HepG2 (cell line): ENCODE data around the gene MICB. TPM values are rescaled to one million over a fixed set of nuclear protein-coding genes. Genes with fewer than 3 reads are reported as not detected.

Experiments
- ATAC-seq: fragments of 200-7000 bp; cut with Tn5 transposase; 3 replicates; pipeline ENCODE4 v1.9.1; 2020; ENCODE audit warnings: mild to moderate bottlenecking, moderate library complexity
- BruUV-seq: library from RNA; stranded (reverse); fragments of 400-500 nt; replicated peaks from 2 replicates; lab custom pipeline; 2021; lab: Mats Ljungman, UMichigan
- CTCF ChIA-PET: fragments of 300-600 bp; formaldehyde crosslinking; extraction: SDS; loops from one replicate; lab custom pipeline; 2021; ENCODE audit warnings: low total read pairs, inconsistent platforms, low intra/inter-chr PET ratio; lab: Yijun Ruan, JAX
- POLR2A ChIA-PET: fragments of 350-600 bp; sonication (Branson Sonifier 250); formaldehyde crosslinking; loops from one replicate; lab custom pipeline; 2020; ENCODE audit warnings: antibody characterized with exemption, inconsistent platforms; lab: Yijun Ruan, JAX
- DNase-seq: peaks from one replicate; pipeline ENCODE4 v3.0.0-alpha.2; 2015; ENCODE audit warnings: low spot score
- FAIRE-seq: peaks from 3 replicates; lab custom pipeline; 2011; peaks lifted over from hg19 to GRCh38; lab: Jason Lieb, UNC
- H2AFZ ChIP-seq: one replicate; pipeline ENCODE4 v1.6.1; 2011; ENCODE audit warnings: low read length, inconsistent platforms
- H3K27ac ChIP-seq: fragments of 300-600 bp; 3 replicates; pipeline ENCODE4 v1.8.0; 2011; ENCODE audit warnings: mixed run types, mild to moderate bottlenecking, mixed read lengths, low read length, inconsistent platforms; ENCODE audit not compliant: insufficient read depth; ENCODE audit errors: extremely low read length
- H3K27me3 ChIP-seq, 2 experiments: fragments of 200-600 bp in 1 of 2; 2 replicates in 1 of 2; 3 replicates in 1 of 2; pipeline versions ENCODE4 v1.6.0 to v1.8.0; 2011; ENCODE audit warnings: low read length in 2 of 2, mild to moderate bottlenecking in 2 of 2, moderate library complexity in 2 of 2, inconsistent platforms in 1 of 2; ENCODE audit not compliant: insufficient read depth in 2 of 2, control insufficient read depth in 1 of 2
- H3K36me3 ChIP-seq, 2 experiments: fragments of 200-600 bp in 1 of 2; replicated peaks in 1 of 2; 2 replicates in 1 of 2; 3 replicates in 1 of 2; pipeline versions ENCODE4 v1.5.1 to v1.8.0; 2011; ENCODE audit warnings: low read length in 2 of 2, inconsistent platforms in 1 of 2; ENCODE audit not compliant: insufficient read depth in 2 of 2, control insufficient read depth in 1 of 2
- H3K4me1 ChIP-seq: 2 replicates; pipeline ENCODE4 v1.5.1; 2012; ENCODE audit warnings: low read length, inconsistent platforms; ENCODE audit not compliant: insufficient read depth
- H3K4me2 ChIP-seq: 2 replicates; pipeline ENCODE4 v1.6.0; 2011; ENCODE audit warnings: low read depth, low read length, inconsistent platforms
- H3K4me3 ChIP-seq, 3 experiments: fragments of 200-600 bp in 1 of 3; sonication (generic), shearing (Covaris generic) in 1 of 3; replicated peaks in 1 of 3; 2 replicates each; pipeline ENCODE4 v1.5.1; 2011 to 2016; ENCODE audit warnings: low read length in 3 of 3, inconsistent platforms in 2 of 3, low read depth in 2 of 3, mild to moderate bottlenecking in 2 of 3, control low read depth in 1 of 3, mixed read lengths in 1 of 3; ENCODE audit not compliant: insufficient read depth in 1 of 3
- H3K79me2 ChIP-seq: one replicate; pipeline ENCODE4 v1.6.1; 2011; ENCODE audit warnings: low read length, inconsistent platforms; ENCODE audit not compliant: insufficient read depth
- H3K9ac ChIP-seq: 2 replicates; pipeline ENCODE4 v1.6.0; 2011; ENCODE audit warnings: mild to moderate bottlenecking, low read depth, low read length, inconsistent platforms; ENCODE audit not compliant: insufficient read depth
- H3K9me3 ChIP-seq: 2 replicates; pipeline ENCODE4 v1.5.1; 2012; ENCODE audit warnings: mild to moderate bottlenecking, low read length
- H4K20me1 ChIP-seq: 2 replicates; pipeline ENCODE4 v1.6.0; 2011; ENCODE audit warnings: inconsistent platforms, mild to moderate bottlenecking, low read length, moderate library complexity; ENCODE audit not compliant: insufficient read depth
- DNMT3B ChIP-seq: conservative IDR thresholded peaks from 2 replicates; pipeline ENCODE4 v1.6.1; 2016; ENCODE audit warnings: missing biosample characterization, control low read depth
- FOXK2 ChIP-seq: fragments of 450-650 bp; IDR thresholded peaks from 2 replicates; pipeline ENCODE4 v1.6.1; 2016
- KDM5B ChIP-seq: sonication (generic); formaldehyde crosslinking; IDR thresholded peaks from 2 replicates; pipeline ENCODE4 v1.4.0; 2020; ENCODE audit warnings: missing genetic modification reagents, mild to moderate bottlenecking, borderline replicate concordance
- MAFG ChIP-seq: sonication (generic); formaldehyde crosslinking; IDR thresholded peaks from 2 replicates; pipeline ENCODE4 v1.5.1; 2020; ENCODE audit warnings: mild to moderate bottlenecking, missing genetic modification reagents
- SKI ChIP-seq: fragments of 450-650 bp; IDR thresholded peaks from one replicate; pipeline ENCODE4 v1.6.1; 2018; ENCODE audit warnings: mild to moderate bottlenecking; ENCODE audit not compliant: partially characterized antibody
- SP4 ChIP-seq: sonication (generic); formaldehyde crosslinking; IDR thresholded peaks from 2 replicates; pipeline ENCODE4 v1.8.1; 2023; ENCODE audit warnings: mild to moderate bottlenecking, missing genetic modification reagents
- SSRP1 ChIP-seq: IDR thresholded peaks from 2 replicates; pipeline ENCODE4 v1.6.1; 2016; ENCODE audit warnings: control low read depth
- TP53 ChIP-seq: sonication (generic); formaldehyde crosslinking; conservative IDR thresholded peaks from 2 replicates; pipeline ENCODE4 v1.4.0; 2020; ENCODE audit warnings: missing genetic modification reagents
- ZNF207 ChIP-seq: fragments of 450-650 bp; IDR thresholded peaks from 2 replicates; pipeline ENCODE4 v1.6.1; 2016; ENCODE audit warnings: antibody characterized with exemption, borderline replicate concordance
- ZNF614 ChIP-seq: IDR thresholded peaks from 2 replicates; pipeline ENCODE4 v1.6.1; 2018; ENCODE audit warnings: missing biosample characterization, missing genetic modification reagents, inconsistent platforms, borderline replicate concordance
- ZNF766 ChIP-seq: sonication (generic); formaldehyde crosslinking; IDR thresholded peaks from 2 replicates; pipeline ENCODE4 v1.5.0; 2020; ENCODE audit warnings: missing genetic modification reagents, borderline replicate concordance
- ZSCAN31 ChIP-seq: sonication (generic); formaldehyde crosslinking; IDR thresholded peaks from 2 replicates; pipeline ENCODE4 v1.5.0; 2020; ENCODE audit warnings: low read depth, mild to moderate bottlenecking, missing genetic modification reagents
- WGBS: methylation state at CpG from one replicate; pipeline ENCODE4 v1.1.6; 2017; ENCODE audit warnings: low lambda C conversion rate; 5-methylcytosine and 5-hydroxymethylcytosine counted together
- in situ Hi-C: cut with HindIII; loops from 2 replicates; pipeline ENCODE4 v1.10.0; 2017; ENCODE audit warnings: low pct_unique_long_range_greater_than_20kb; ENCODE audit not compliant: extremely low pct_ligation_motif_present
- intact Hi-C: fragments of 100-400 bp; cut with micrococcal nuclease; formaldehyde crosslinking; loops from one replicate; pipeline ENCODE4 v1.10.0; 2022; ENCODE audit not compliant: unreplicated experiment
- polyA plus RNA-seq, 8 experiments: library from polyadenylated mRNA; depleted of rRNA in 3 of 8; stranded (reverse) in 7 of 8; unstranded in 1 of 8; fragments of >200 nt; fragmentation: Illumina TruSeq in 4 of 8; extraction: Trizol in 4 of 8; gene quantifications; 2 replicates each; pipeline versions ENCODE4 v1.2.1 to v1.2.3, GENCODE V29; 2011 to 2016; ENCODE audit warnings: low read depth in 4 of 8, missing spikeins in 1 of 8, mixed read lengths in 1 of 8; ENCODE audit not compliant: insufficient read depth in 1 of 8
- total RNA-seq, 5 experiments: library from RNA; depleted of rRNA; stranded (reverse); fragments of >200 nt; fragmentation: Illumina TruSeq; extraction: Trizol; gene quantifications; 2 replicates each; pipeline ENCODE4 v1.2.3, GENCODE V29; 2016; ENCODE audit warnings: low read depth in 1 of 5

The MICB gene
- total and polyA plus RNA-seq, 2 of the 13 experiments (the other 11 are each of a cell fraction or from before 2014, with no cell fraction given): 12.5 to 12.8 TPM

DNA sequence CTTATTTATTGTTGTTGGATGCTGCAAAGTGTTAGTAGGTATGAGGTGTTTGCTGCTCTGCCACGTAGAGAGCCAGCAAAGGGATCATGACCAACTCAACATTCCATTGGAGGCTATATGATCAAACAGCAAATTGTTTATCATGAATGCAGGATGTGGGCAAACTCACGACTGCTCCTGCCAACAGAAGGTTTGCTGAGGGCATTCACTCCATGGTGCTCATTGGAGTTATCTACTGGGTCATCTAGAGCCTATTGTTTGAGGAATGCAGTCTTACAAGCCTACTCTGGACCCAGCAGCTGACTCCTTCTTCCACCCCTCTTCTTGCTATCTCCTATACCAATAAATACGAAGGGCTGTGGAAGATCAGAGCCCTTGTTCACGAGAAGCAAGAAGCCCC lies 12.1 kb downstream of the MICB start:
- Histone ChIP-seq H3K36me3 (0 out of 5 replicates have a peak, but pooled peaks cover 0 to 6% of the 10 kb centered on the region in 2 experiments), H3K27ac (no peak overlapping the region), H3K4me1 (peaks cover 6% of the 10 kb centered on the region), H3K9me3 (no peaks in the 10 kb centered on the region), H2AFZ (no peak overlapping the region), H3K79me2 (no peaks in the 10 kb centered on the region), H4K20me1 (no peaks in the 10 kb centered on the region), H3K4me3 (no peak overlapping the region), H3K27me3 (0 out of 5 replicates have a peak, but pooled peaks cover 0 to 8% of the 10 kb centered on the region in 2 experiments), H3K9ac (no peak overlapping the region), H3K4me2 (no peak overlapping the region)
- POLR2A ChIA-PET: no interaction called here
- no peak for TF ChIP-seq DNMT3B (CRISPR knock-in tag)
- no peak for TF ChIP-seq ZNF766 (CRISPR knock-in tag)
- TF ChIP-seq TP53 (CRISPR knock-in tag): no peak
- TF ChIP-seq FOXK2: no peak
- TF ChIP-seq ZSCAN31 (CRISPR knock-in tag): no peak
- TF ChIP-seq ZNF614 (CRISPR knock-in tag): no peak
- TF ChIP-seq ZNF207: no peak
- TF ChIP-seq SKI: no peak
- no peak for TF ChIP-seq SP4 (CRISPR knock-in tag)
- TF ChIP-seq MAFG (CRISPR knock-in tag): no peak
- no peak for TF ChIP-seq SSRP1 (CRISPR knock-in tag)
- TF ChIP-seq KDM5B (CRISPR knock-in tag): no peak
- no peak for DNase-seq
- no peak for ATAC-seq
- in situ Hi-C loops: no loop called here
- CTCF ChIA-PET: no interaction called here
- intact Hi-C loops: no loop called here
- no peak for FAIRE-seq
- WGBS: 48% methylated on average over 4 of the region's 4 CpGs
- BruUV-seq: no TSS peak
